GM23338 (cell line): Measurements from ENCODE around the gene HCN3. TPM values are rescaled to one million over a fixed set of nuclear protein-coding genes. Genes with fewer than 3 reads are reported as not detected.
"Not testable (repeated sequence)": the region's sequence is repeated elsewhere in the genome, so short reads cannot be mapped to it uniquely, and the experiment has no call there.

Source experiments
- ATAC-seq: fragments of 200-7000 bp; cut with Tn5 transposase; 3 replicates; pipeline ENCODE4 v1.9.1; 2020
- DNase-seq: peaks from one replicate; pipeline ENCODE4 v3.0.0-alpha.2; 2015; ENCODE audit warnings: low spot score
- H2AFZ ChIP-seq: fragments of 200-600 bp; sonication (generic); 2 replicates; pipeline ENCODE4 v1.8.0; 2016; ENCODE audit warnings: antibody characterized with exemption, mild to moderate bottlenecking, moderate library complexity
- H3F3A ChIP-seq: fragments of 200-600 bp; sonication (generic); replicated peaks from 2 replicates; pipeline ENCODE4 v1.8.0; 2017; ENCODE audit warnings: antibody characterized with exemption, mixed run types, low read depth
- H3K27ac ChIP-seq: fragments of 200-600 bp; sonication (generic); 2 replicates; pipeline ENCODE4 v1.6.1; 2016; ENCODE audit warnings: low read depth
- H3K27me3 ChIP-seq: fragments of 200-600 bp; sonication (generic); 2 replicates; pipeline ENCODE4 v1.8.0; 2016; ENCODE audit warnings: mild to moderate bottlenecking, mixed run types, moderate library complexity; ENCODE audit not compliant: insufficient read depth
- H3K36me3 ChIP-seq: fragments of 200-600 bp; sonication (generic); 2 replicates; pipeline ENCODE4 v1.8.0; 2016; ENCODE audit warnings: mild to moderate bottlenecking; ENCODE audit not compliant: insufficient read depth
- H3K4me1 ChIP-seq: fragments of 200-600 bp; sonication (generic); 2 replicates; pipeline ENCODE4 v1.8.0; 2016; ENCODE audit warnings: mild to moderate bottlenecking, moderate library complexity; ENCODE audit not compliant: insufficient read depth
- H3K4me2 ChIP-seq: fragments of 200-600 bp; sonication (generic); 2 replicates; pipeline ENCODE4 v1.7.1; 2017; ENCODE audit warnings: mixed run types
- H3K4me3 ChIP-seq: fragments of 200-600 bp; sonication (generic); 2 replicates; pipeline ENCODE4 v1.6.1; 2016; ENCODE audit warnings: mixed run types
- H3K79me2 ChIP-seq: fragments of 200-600 bp; sonication (generic); replicated peaks from 2 replicates; pipeline ENCODE4 v1.8.0; 2017; ENCODE audit warnings: mild to moderate bottlenecking; ENCODE audit not compliant: insufficient read depth
- H3K9me2 ChIP-seq: fragments of 200-600 bp; sonication (generic); 2 replicates; pipeline ENCODE4 v1.8.0; 2017; ENCODE audit not compliant: insufficient read depth
- H4K20me1 ChIP-seq: fragments of 200-600 bp; sonication (generic); replicated peaks from 2 replicates; pipeline ENCODE4 v1.8.0; 2017; ENCODE audit warnings: mild to moderate bottlenecking; ENCODE audit not compliant: insufficient read depth
- H3K27ac Mint-ChIP-seq: 2 replicates; pipeline ENCODE4 v1.8.0; 2020; ENCODE audit warnings: inconsistent platforms, mild to moderate bottlenecking, moderate library complexity, mixed read lengths
- H3K27me3 Mint-ChIP-seq: 3 replicates; pipeline ENCODE4 v1.8.0; 2022; ENCODE audit warnings: low read depth, mild to moderate bottlenecking, moderate library complexity, mixed read lengths, inconsistent platforms; ENCODE audit not compliant: insufficient read depth, poor library complexity
- H3K36me3 Mint-ChIP-seq: 3 replicates; pipeline ENCODE4 v1.8.0; 2021; ENCODE audit warnings: low read depth, mild to moderate bottlenecking, inconsistent platforms, moderate library complexity, mixed read lengths
- H3K4me1 Mint-ChIP-seq: 3 replicates; pipeline ENCODE4 v1.8.0; 2020; ENCODE audit warnings: mild to moderate bottlenecking, inconsistent platforms, mixed read lengths
- H3K4me3 Mint-ChIP-seq: 3 replicates; pipeline ENCODE4 v1.8.0; 2021; ENCODE audit warnings: moderate library complexity, mild to moderate bottlenecking, inconsistent platforms, mixed read lengths
- H3K9me3 Mint-ChIP-seq: 3 replicates; pipeline ENCODE4 v1.8.0; 2020; ENCODE audit warnings: moderate library complexity, mild to moderate bottlenecking, inconsistent platforms, mixed read lengths
- CREB1 ChIP-seq: fragments of 250-450 bp; sonication (Bioruptor Pico); IDR thresholded peaks from 2 replicates; pipeline ENCODE4 v1.5.0; 2020; ENCODE audit warnings: low read depth, mild to moderate bottlenecking, moderate library complexity
- JUNB ChIP-seq: IDR thresholded peaks from one replicate; pipeline ENCODE4 v1.6.1; 2016; ENCODE audit warnings: antibody characterized with exemption; ENCODE audit not compliant: unreplicated experiment
- STAT1 ChIP-seq: IDR thresholded peaks from one replicate; pipeline ENCODE4 v1.6.1; 2016; ENCODE audit warnings: antibody characterized with exemption; ENCODE audit not compliant: unreplicated experiment
- ZNF462 ChIP-seq: fragments of 250-450 bp; sonication (Bioruptor Pico); IDR thresholded peaks from 2 replicates; pipeline ENCODE4 v1.5.0; 2020; ENCODE audit warnings: mild to moderate bottlenecking, moderate library complexity
- polyA plus RNA-seq: library from polyadenylated mRNA; unstranded; fragments of >200 nt; fragmentation: Nextera tagmentation; extraction: Ambion mirVana; gene quantifications from 2 replicates; pipeline ENCODE4 v1.2.1, GENCODE V29; 2016
- total RNA-seq: library from RNA; depleted of rRNA; stranded (reverse); fragments of >200 nt; shearing (Covaris generic); gene quantifications from 2 replicates; pipeline ENCODE4 v1.2.3, GENCODE V29; 2014

HCN3 gene
- total and polyA plus RNA-seq, 2 experiments from 2014 or later = 3.4 to 4.9 TPM

DNA sequence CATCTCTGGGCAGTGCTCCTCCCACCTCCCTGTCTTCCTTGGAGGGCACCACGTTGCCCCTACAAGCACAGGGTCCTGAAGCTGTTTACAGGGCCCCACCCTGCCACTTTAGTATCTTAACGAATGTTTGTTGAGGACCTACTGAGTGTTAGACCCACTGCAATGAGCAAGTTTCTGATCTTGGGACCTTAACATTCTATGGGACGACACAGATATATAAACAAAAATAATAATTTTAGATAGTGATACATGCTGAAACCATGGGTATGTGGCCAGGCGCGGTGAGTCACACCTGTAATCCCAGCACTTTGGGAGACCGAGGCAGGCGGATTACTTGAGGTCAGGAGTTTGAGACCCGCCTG is 32.1 kb upstream of the HCN3 start (continued):
- no peak for TF ChIP-seq ZNF462
- no peak for TF ChIP-seq JUNB
- no peak for TF ChIP-seq CREB1 (CRISPR knock-in tag)
- TF ChIP-seq STAT1 = no peak

- not testable (repeated sequence) for H3K4me3 Mint-ChIP-seq
Observed at GRCh38 chr1:155246796-155247195, 30.5 kb upstream of the HCN3 start.

More at GRCh38 chr1:155246796-155247195, 30.5 kb upstream of the HCN3 start:
- not testable (repeated sequence) for H3K79me2 ChIP-seq, H3K4me2 ChIP-seq, H2AFZ ChIP-seq, H3K27ac ChIP-seq, ATAC-seq, H3K9me3 Mint-ChIP-seq, DNase-seq, H3K9me2 ChIP-seq, H3K4me3 ChIP-seq, H3K36me3 ChIP-seq, H4K20me1 ChIP-seq, H3K27ac Mint-ChIP-seq
- H3K4me1 Mint-ChIP-seq = peaks cover 14% of the 10 kb centered on the region
- H3K4me1 ChIP-seq = peaks cover 18% of the 10 kb centered on the region
- peaks cover 31% of the 10 kb centered on the region for H3K27me3 Mint-ChIP-seq
- peaks cover 23% of the 10 kb centered on the region; the same call in 2 of the 3 replicates for H3K36me3 Mint-ChIP-seq
- peaks cover 20% of the 10 kb centered on the region; the same call in 1 of the 2 replicates for H3F3A ChIP-seq
- peaks cover 30% of the 10 kb centered on the region for H3K27me3 ChIP-seq
